HG03139 (cell line): ENCODE data around the gene SWI5.
A peak's percentile ranks its signal among the peaks of the same experiment; 100 is the strongest.

ENCODE experiments used
- ATAC-seq: cut with Tn5 transposase; IDR thresholded peaks from one replicate; pipeline ENCODE4 v1.9.1; 2021; ENCODE audit not compliant: unreplicated experiment

The SWI5 gene

GRCh38 chr9:128251732-128252100 lies 24.4 kb upstream of the SWI5 start:
- ATAC-seq = no peak

GRCh38 chr9:128252317-128253139 lies 23.5 kb upstream of the SWI5 start:
- ATAC-seq = no peak

- ATAC-seq = no peak
Measured at GRCh38 chr9:128253140-128253990, 22.7 kb upstream of the SWI5 start.

GRCh38 chr9:128253991-128254346 lies 22.1 kb upstream of the SWI5 start:
- ATAC-seq = no peak

GRCh38 chr9:128254362-128254761 lies 21.7 kb upstream of the SWI5 start:
- no peak for ATAC-seq

- ATAC-seq = no peak
Measured at GRCh38 chr9:128254855-128255759, 21.0 kb upstream of the SWI5 start.

- no peak for ATAC-seq
Measured at GRCh38 chr9:128257086-128257825, 18.8 kb upstream of the SWI5 start.

- no peak for ATAC-seq
Measured at GRCh38 chr9:128257907-128258306, 18.2 kb upstream of the SWI5 start.

GRCh38 chr9:128258326-128258725 lies 17.8 kb upstream of the SWI5 start:
- no peak for ATAC-seq

- ATAC-seq = no peak
Measured at GRCh38 chr9:128259156-128259555, 16.9 kb upstream of the SWI5 start.

- ATAC-seq = no peak
Measured at GRCh38 chr9:128260340-128260739, 15.7 kb upstream of the SWI5 start.

GRCh38 chr9:128262687-128263086 lies 13.4 kb upstream of the SWI5 start:
- no peak for ATAC-seq

- ATAC-seq = no peak
Measured at GRCh38 chr9:128265348-128265847, 10.7 kb upstream of the SWI5 start.

GRCh38 chr9:128266868-128267590 lies 9.0 kb upstream of the SWI5 start:
- no peak for ATAC-seq

- ATAC-seq = no peak
Measured at GRCh38 chr9:128271112-128271511, 5.0 kb upstream of the SWI5 start.

GRCh38 chr9:128271512-128271911 lies 4.6 kb upstream of the SWI5 start:
- ATAC-seq = no peak

- ATAC-seq = no peak
Measured at GRCh38 chr9:128274245-128274644, 1.8 kb upstream of the SWI5 start.

GRCh38 chr9:128275198-128276007 lies 673 bp upstream of the SWI5 start, which contains the start of gene GOLGA2:
Gene GOLGA2 (minus strand): TSS chr9:128276007. CDS start chr9:128275976, 31 bp downstream.
- ATAC-seq = peak; percentile 42
